Neural crest cell (in vitro differentiated cells): Measurements from ENCODE around the gene PLAU. TPM values are rescaled to one million over a fixed set of nuclear protein-coding genes. Genes with fewer than 3 reads are reported as not detected.

Experiments
- DNase-seq: peaks from one replicate; pipeline ENCODE4 v3.0.0; 2021; ENCODE audit warnings: low read depth, mixed read lengths, low spot score
- H3K27ac Mint-ChIP-seq: one replicate; pipeline ENCODE4 v1.8.0; 2021; ENCODE audit warnings: mild to moderate bottlenecking, mixed read lengths; ENCODE audit not compliant: unreplicated experiment
- H3K27me3 Mint-ChIP-seq: 2 replicates; pipeline ENCODE4 v1.8.0; 2021; ENCODE audit warnings: low read depth, mild to moderate bottlenecking, mixed read lengths
- H3K36me3 Mint-ChIP-seq: 2 replicates; pipeline ENCODE4 v1.8.0; 2021; ENCODE audit warnings: low read depth, mild to moderate bottlenecking, mixed read lengths
- H3K4me1 Mint-ChIP-seq: 2 replicates; pipeline ENCODE4 v1.8.0; 2021; ENCODE audit warnings: mixed read lengths
- H3K4me3 Mint-ChIP-seq: one replicate; pipeline ENCODE4 v1.8.0; 2021; ENCODE audit warnings: mild to moderate bottlenecking, mixed read lengths
- H3K9me3 Mint-ChIP-seq: 2 replicates; pipeline ENCODE4 v1.8.0; 2021; ENCODE audit warnings: mixed read lengths
- CTCF ChIP-seq: fragments of 200-600 bp; sonication (generic); conservative IDR thresholded peaks from 2 replicates; pipeline ENCODE4 v1.5.0; 2021; ENCODE audit warnings: antibody characterized with exemption, mild to moderate bottlenecking
- total RNA-seq: library from RNA; stranded (reverse); gene quantifications from 2 replicates; pipeline ENCODE4 v1.2.1, GENCODE V29; 2021

Gene PLAU
- total RNA-seq, 1 donor from 2014 or later: 3.5 TPM

- peaks cover 29% of the 10 kb centered on the region for H3K4me1 Mint-ChIP-seq
- H3K9me3 Mint-ChIP-seq: no peaks in the 10 kb centered on the region
- TF ChIP-seq CTCF: no peak
- no peak overlapping the region for H3K4me3 Mint-ChIP-seq
- no peak for DNase-seq
- H3K27ac Mint-ChIP-seq: no peak overlapping the region
- no peaks in the 10 kb centered on the region for H3K36me3 Mint-ChIP-seq
- H3K27me3 Mint-ChIP-seq: no peaks in the 10 kb centered on the region
These were observed 56.1 kb downstream of the PLAU start for GRCh38 chr10:73967022-73967429.

Other genes starting within 250 kb of the PLAU start
- 8.8 TPM in 2 replicates for gene AGAP5, start 213.0 kb upstream of the PLAU start, total RNA-seq
- gene SEC24C, start 166.8 kb upstream of the PLAU start, total RNA-seq: 81.4 and 85.9 TPM in 2 replicates
- gene CHCHD1, start 129.1 kb upstream of the PLAU start, total RNA-seq: 34.8 and 38.9 TPM in 2 replicates
- 74.9 and 75.7 TPM in 2 replicates for gene ZSWIM8, start 125.5 kb upstream of the PLAU start, total RNA-seq
- 27.6 and 35.7 TPM in 2 replicates for gene NDST2, start 99.5 kb upstream of the PLAU start, total RNA-seq
- gene CAMK2G, start 36.6 kb upstream of the PLAU start, total RNA-seq: 25.5 and 25.7 TPM in 2 replicates
- 64.6 and 74.6 TPM in 2 replicates for gene VCL, start 87.0 kb downstream of the PLAU start, total RNA-seq
- 69.5 and 73.1 TPM in 2 replicates for gene AP3M1, start 239.7 kb downstream of the PLAU start, total RNA-seq
- 35.6 and 38.2 TPM in 2 replicates for gene ADK, start 240.1 kb downstream of the PLAU start, total RNA-seq